Naive B cell (primary cell): ENCODE results near the gene MYH1. TPM values are rescaled to one million over a fixed set of nuclear protein-coding genes. Genes with fewer than 3 reads are reported as not detected.

Experiments used
- ATAC-seq, 2 donors: fragments of 150-1000 bp; cut with Tn5 transposase; 2 replicates each; pipeline ENCODE4 v1.10.0; 2021; ENCODE audit warnings: low read depth in 2 of 2, mild to moderate bottlenecking in 2 of 2, moderate library complexity in 2 of 2
- DNase-seq: peaks from one replicate; pipeline ENCODE4 v3.0.0; 2022
- H3K27ac Mint-ChIP-seq, 6 donors: one replicate each; pipeline ENCODE4 v1.8.0; 2020 to 2022; ENCODE audit warnings: mild to moderate bottlenecking in 6 of 6, mixed read lengths in 6 of 6, moderate library complexity in 5 of 6, inconsistent platforms in 2 of 6
- H3K27me3 Mint-ChIP-seq, 3 donors: one replicate each; pipeline ENCODE4 v1.8.0; 2021 to 2022; ENCODE audit warnings: mixed read lengths in 3 of 3, mild to moderate bottlenecking in 1 of 3
- H3K36me3 Mint-ChIP-seq, 2 donors: one replicate each; pipeline ENCODE4 v1.8.0; 2020 to 2022; ENCODE audit warnings: mixed read lengths in 2 of 2, inconsistent platforms in 1 of 2, mild to moderate bottlenecking in 1 of 2
- H3K4me1 Mint-ChIP-seq, 3 donors: one replicate each; pipeline ENCODE4 v1.8.0; 2020 to 2022; ENCODE audit warnings: mixed read lengths in 3 of 3, inconsistent platforms in 1 of 3, mild to moderate bottlenecking in 1 of 3, moderate library complexity in 1 of 3
- H3K4me3 Mint-ChIP-seq, 8 donors: one replicate each; pipeline ENCODE4 v1.8.0; 2020 to 2022; ENCODE audit warnings: mild to moderate bottlenecking in 8 of 8, mixed read lengths in 8 of 8, moderate library complexity in 8 of 8, inconsistent platforms in 2 of 8
- H3K9me3 Mint-ChIP-seq, 7 donors: one replicate each; pipeline ENCODE4 v1.8.0; 2020 to 2022; ENCODE audit warnings: mixed read lengths in 7 of 7, mild to moderate bottlenecking in 5 of 7, inconsistent platforms in 2 of 7, moderate library complexity in 1 of 7
- polyA plus RNA-seq, 6 donors: library from polyadenylated mRNA; unstranded; fragments of 300-500 nt; fragmentation: Illumina TruSeq; gene quantifications; one replicate each; pipeline ENCODE4 v1.2.3, GENCODE V29; 2021; ENCODE audit warnings: low read depth in 6 of 6

Gene MYH1
- polyA plus RNA-seq, 6 donors from 2014 or later = not detected

DNA sequence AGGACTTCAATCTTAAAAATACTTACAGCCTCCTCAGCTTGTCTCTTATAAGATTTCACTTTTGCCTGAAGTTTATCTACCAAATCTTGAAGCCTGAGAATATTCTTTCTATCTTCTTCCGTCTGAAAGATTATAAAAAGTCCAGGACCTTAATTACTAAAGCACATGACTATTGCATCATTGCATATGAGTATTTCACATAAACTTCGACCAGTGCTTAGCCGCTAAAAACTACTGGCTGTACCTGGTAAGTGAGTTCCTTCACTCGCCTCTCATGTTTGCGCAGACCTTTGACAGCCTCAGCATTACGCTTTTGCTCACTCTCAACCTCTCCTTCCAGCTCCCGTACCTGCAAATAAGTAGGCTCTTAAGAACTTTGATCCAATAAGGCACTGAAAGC, 4.7 kb upstream of the MYH1 start:
- ATAC-seq = no peak
- no peak overlapping the region for H3K27ac Mint-ChIP-seq
- no peak for DNase-seq

DNA sequence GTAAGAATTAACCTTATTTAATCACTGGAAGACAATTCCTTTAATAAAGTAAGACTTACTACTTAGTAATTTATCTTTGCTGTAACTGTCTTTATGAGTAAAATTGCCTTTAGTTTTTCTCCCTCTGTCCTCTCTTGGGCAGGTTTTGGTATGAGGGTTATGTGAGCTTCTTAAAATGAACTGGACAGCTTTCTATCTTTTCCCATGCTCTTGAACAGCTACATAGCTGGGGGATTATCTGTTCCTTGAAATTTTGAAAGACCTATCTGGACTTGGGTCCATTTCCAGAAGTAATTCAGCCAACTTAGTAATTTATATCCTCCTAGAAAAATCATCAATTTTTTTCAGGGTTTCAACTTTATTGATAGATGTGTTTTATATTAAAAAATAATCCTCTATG, 3.6 kb upstream of the MYH1 start:
- H3K36me3 Mint-ChIP-seq = peaks cover 0 to 6% of the 10 kb centered on the region in 2 donors
- peaks cover 3 to 11% (median 4%) of the 10 kb centered on the region in 7 donors for H3K9me3 Mint-ChIP-seq
- DNase-seq (no peak), ATAC-seq (no peak)
- no peak overlapping the region for H3K4me3 Mint-ChIP-seq
- no peaks in the 10 kb centered on the region for H3K4me1 Mint-ChIP-seq
- H3K27ac Mint-ChIP-seq = no peak overlapping the region
- peaks cover 8 to 17% (median 16%) of the 10 kb centered on the region in 3 donors for H3K27me3 Mint-ChIP-seq

More for the DNA sequence above, 4.7 kb upstream of the MYH1 start:
- Mint-ChIP-seq H3K4me3 (no peak overlapping the region), H3K27me3 (peaks cover 8 to 20% (median 17%) of the 10 kb centered on the region in 3 donors), H3K9me3 (peaks cover 3 to 11% (median 4%) of the 10 kb centered on the region in 7 donors), H3K36me3 (peaks cover 0 to 6% of the 10 kb centered on the region in 2 donors), H3K4me1 (no peaks in the 10 kb centered on the region)

DNA sequence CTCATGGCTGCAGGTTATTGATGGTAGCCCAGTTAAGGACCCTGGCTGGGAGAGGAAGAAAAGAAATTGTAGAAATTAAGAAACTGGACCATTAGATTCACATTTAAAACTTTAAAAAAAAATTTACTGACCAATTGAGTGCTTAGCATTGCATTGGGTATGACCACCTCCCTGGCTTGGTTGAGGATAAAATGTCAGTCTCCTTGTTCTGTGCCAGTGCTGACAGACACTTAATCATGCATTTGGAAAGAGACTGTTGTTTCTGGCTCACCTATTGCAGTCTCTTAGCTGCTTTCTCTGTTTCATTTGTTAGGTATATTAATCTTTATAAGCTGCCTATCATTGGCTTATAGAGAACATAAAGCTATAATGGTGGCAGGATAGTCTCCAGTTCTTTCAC, 1.7 kb downstream of the MYH1 start:
- Mint-ChIP-seq H3K27ac (no peak overlapping the region), H3K4me3 (no peak overlapping the region), H3K27me3 (peaks cover 8 to 22% (median 11%) of the 10 kb centered on the region in 3 donors), H3K9me3 (no peaks in the 10 kb centered on the region), H3K4me1 (no peaks in the 10 kb centered on the region), H3K36me3 (no peaks in the 10 kb centered on the region)
- ATAC-seq (no peak), DNase-seq (no peak)

DNA sequence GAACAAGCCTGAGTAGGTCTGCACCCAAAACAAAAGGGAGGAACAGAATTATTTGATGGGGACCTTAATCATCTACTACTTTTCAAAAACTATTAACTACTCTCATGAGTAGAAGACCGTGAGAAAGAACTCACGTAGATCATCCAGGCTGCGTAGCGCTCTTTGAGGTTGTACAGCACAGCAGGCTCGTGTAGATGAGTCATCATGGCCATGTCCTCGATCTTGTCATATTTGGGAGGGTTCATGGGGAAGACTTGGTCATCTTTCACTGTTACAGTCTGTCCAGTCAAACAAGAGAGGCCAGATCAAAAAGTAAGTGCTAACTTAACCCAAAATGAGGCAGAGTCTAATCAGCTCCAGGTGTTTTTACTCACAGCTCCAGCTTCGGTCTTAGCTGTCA, 2.3 kb downstream of the MYH1 start:
- H3K4me3 Mint-ChIP-seq = no peak overlapping the region
- H3K9me3 Mint-ChIP-seq = no peaks in the 10 kb centered on the region
- ATAC-seq (no peak), DNase-seq (no peak)
- H3K27ac Mint-ChIP-seq = peak overlapping the region in 1 of 6 donors; percentile 5
- no peaks in the 10 kb centered on the region for H3K36me3 Mint-ChIP-seq
- peaks cover 8 to 22% (median 8%) of the 10 kb centered on the region in 3 donors for H3K27me3 Mint-ChIP-seq
- no peaks in the 10 kb centered on the region for H3K4me1 Mint-ChIP-seq

DNA sequence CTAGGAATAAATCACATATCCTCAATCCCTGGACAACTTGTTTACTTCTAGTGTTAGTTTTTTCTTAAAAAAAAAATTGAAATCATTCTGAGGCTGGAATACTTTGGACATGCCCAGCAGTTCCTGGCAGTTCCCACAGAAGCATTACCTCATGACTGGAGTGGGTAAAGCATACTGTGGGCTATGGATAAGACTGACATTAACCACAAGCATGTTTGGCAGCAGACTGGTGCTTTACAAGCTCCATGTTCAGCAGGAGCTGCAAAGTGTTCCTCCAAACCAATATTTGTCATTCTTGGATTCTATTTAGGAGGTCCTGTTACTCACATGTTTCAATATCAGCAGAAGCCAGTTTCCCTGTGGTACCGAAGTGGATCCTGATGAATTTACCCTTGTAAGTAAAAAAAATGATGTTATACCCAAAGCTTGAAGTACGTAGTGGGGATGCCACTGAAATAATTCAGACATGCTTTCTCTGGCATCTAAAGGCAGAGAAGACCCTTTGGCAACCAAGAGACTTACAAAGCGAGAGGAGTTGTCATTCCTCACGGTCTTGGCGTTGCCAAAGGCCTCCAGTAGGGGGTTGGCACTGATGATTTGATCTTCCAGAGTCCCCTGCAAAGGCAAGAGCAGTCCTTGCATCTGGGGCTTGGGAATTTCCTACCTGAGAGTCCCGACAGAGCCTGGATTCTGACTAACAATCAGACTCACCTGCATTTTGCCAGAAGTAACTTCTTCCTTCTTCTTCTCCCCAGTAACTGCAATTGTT, 4.9 kb downstream of the MYH1 start:
- Mint-ChIP-seq H3K4me3 (no peak overlapping the region), H3K27ac (no peak overlapping the region), H3K9me3 (no peaks in the 10 kb centered on the region), H3K36me3 (no peaks in the 10 kb centered on the region), H3K27me3 (peaks cover 4 to 19% (median 8%) of the 10 kb centered on the region in 3 donors), H3K4me1 (no peaks in the 10 kb centered on the region)
- no peak for ATAC-seq
- no peak for DNase-seq

DNA sequence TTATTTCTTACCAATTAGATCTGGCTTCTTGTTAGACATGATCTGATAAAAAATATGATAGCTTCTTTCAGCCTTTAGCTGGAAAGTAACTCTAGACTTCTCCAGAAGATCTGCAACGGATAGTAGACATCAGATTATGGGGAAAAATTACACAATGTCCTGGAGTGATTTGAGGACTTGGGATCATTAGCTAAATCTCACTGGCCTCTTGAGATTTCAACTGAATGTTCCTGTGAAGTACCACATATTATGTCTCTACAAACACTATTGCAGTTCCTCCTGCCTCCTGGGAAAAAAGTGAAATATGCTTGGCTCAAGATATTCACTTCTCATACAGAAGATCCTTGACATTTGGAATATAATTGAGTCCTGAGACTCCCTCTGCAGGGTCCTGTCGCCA, 5.5 kb downstream of the MYH1 start:
- Mint-ChIP-seq H3K4me3 (no peak overlapping the region), H3K27ac (no peak overlapping the region), H3K27me3 (peaks cover under 1 to 19% (median 9%) of the 10 kb centered on the region in 3 donors), H3K9me3 (no peaks in the 10 kb centered on the region), H3K36me3 (no peaks in the 10 kb centered on the region), H3K4me1 (no peaks in the 10 kb centered on the region)
- DNase-seq = no peak
- ATAC-seq = no peak

DNA sequence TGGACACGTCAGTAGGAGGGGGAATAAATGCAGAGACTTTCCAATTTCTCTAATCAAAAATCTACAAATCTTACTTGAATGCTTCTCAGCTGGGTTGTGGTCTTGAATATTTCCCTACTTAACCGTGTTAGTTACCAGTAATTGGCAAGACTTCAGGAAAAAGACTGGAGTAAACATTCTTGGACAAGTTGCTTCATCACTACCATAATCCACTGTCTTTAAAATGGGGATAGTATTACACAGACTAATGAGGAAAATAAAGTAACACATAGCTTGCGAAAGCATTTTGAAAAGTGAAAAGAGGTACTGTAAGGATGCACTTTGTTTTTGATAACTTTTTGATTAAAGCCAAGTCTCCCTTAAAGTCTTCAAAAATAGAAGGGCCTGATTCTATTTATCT, 18.4 kb downstream of the MYH1 start:
- Mint-ChIP-seq H3K4me1 (no peaks in the 10 kb centered on the region), H3K9me3 (peaks cover 0 to 4% (median 0%) of the 10 kb centered on the region in 7 donors), H3K36me3 (no peaks in the 10 kb centered on the region), H3K27ac (no peak overlapping the region), H3K27me3 (peaks cover 14 to 21% (median 17%) of the 10 kb centered on the region in 3 donors), H3K4me3 (no peak overlapping the region)
- DNase-seq (no peak), ATAC-seq (no peak)

DNA sequence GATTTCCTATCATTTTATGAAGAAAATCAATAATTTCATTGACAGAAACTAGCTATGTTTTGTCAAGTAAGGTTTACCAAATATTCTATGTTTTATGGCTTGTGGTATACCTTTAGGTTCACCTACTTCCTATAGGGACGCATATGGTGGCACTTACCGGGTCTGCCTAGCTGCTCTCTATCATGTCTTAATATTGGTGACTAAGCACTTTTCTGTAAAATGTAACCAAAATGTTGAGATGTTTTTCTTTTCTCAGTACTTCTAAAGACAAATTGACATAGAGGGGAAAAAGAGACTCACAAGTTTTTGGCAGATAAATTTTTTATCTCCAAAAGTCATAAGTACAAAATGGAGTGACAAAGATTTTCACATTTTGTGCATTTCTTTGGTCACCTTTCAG, 26.3 kb downstream of the MYH1 start:
- DNase-seq (no peak), ATAC-seq (no peak)
- Mint-ChIP-seq H3K27me3 (peaks cover 4 to 26% (median 19%) of the 10 kb centered on the region in 3 donors), H3K4me1 (no peaks in the 10 kb centered on the region), H3K27ac (no peak overlapping the region), H3K4me3 (no peak overlapping the region), H3K9me3 (peaks cover 17 to 43% (median 33%) of the 10 kb centered on the region in 7 donors), H3K36me3 (peaks cover 17 to 19% of the 10 kb centered on the region in 2 donors)

DNA sequence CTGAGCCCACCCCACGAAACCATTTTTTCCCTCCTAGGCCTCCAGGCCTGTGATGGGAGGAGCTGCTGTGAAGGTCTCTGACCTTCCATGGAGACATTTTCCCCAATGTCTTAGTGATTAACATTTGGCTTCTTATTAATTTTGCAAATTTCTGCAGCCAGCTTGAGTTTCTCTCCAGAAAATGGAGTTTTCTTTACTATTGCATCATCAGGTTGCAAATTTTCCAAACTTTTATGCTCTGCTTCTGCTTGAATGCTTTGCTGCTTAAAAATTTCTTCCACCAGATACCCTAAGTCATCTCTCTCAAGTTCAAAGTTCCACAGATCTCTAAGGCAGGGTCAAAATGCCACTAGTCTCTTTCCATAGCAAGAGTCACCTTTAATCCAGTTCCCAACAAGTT, 36.1 kb downstream of the MYH1 start:
- ATAC-seq = no peak
- no peak for DNase-seq
- Mint-ChIP-seq H3K4me3 (no peak overlapping the region), H3K27ac (no peak overlapping the region), H3K36me3 (peaks cover 1 to 9% of the 10 kb centered on the region in 2 donors), H3K4me1 (no peaks in the 10 kb centered on the region), H3K9me3 (peaks cover 8 to 54% (median 36%) of the 10 kb centered on the region in 7 donors), H3K27me3 (no peaks in the 10 kb centered on the region)

DNA sequence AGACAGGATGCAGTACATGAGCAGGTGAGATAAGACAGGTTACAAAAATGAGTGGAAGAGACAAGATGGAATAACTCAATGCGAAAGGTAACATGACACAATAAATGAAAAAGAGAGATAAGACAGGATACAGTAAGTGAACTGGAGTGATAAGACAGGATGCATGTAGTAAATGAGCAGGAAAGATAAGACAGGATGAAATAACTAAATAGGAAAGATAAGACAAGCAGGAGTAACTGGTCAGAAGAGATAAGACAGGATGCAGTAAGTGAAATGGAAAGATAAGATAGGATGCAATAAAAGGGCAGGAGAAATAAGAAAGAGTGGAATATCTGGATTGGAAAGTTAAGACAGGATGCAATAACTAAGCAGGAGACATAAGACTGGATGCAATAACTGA, 40.6 kb downstream of the MYH1 start:
- Mint-ChIP-seq H3K27ac (no peak overlapping the region), H3K9me3 (peaks cover 0 to 13% (median 8%) of the 10 kb centered on the region in 7 donors), H3K27me3 (no peaks in the 10 kb centered on the region), H3K4me1 (no peaks in the 10 kb centered on the region), H3K4me3 (no peak overlapping the region), H3K36me3 (no peaks in the 10 kb centered on the region)
- DNase-seq (no peak), ATAC-seq (no peak)

DNA sequence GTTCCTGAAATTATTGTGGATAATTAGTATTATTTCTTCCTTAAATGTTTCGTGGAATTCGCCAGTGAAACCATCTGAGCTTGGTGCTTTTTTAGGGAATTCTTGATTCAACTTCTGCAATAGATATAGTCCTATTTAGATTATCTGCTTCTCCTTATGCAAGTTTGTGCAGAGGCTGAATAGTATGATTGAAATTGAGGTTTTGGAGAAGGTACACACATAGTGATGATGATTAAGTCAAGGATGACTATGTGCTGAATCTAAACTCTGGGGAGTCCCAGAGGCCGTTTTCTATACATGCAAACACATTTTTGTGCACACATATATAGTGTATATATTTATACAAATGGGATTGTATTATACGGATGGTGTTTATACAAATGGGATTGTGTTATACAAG, 43.8 kb downstream of the MYH1 start:
- H3K9me3 Mint-ChIP-seq = no peaks in the 10 kb centered on the region
- peaks cover 0 to 7% (median 0%) of the 10 kb centered on the region in 3 donors for H3K27me3 Mint-ChIP-seq
- no peaks in the 10 kb centered on the region for H3K36me3 Mint-ChIP-seq
- no peak overlapping the region for H3K27ac Mint-ChIP-seq
- DNase-seq = no peak
- H3K4me1 Mint-ChIP-seq = no peaks in the 10 kb centered on the region
- ATAC-seq = no peak
- H3K4me3 Mint-ChIP-seq = no peak overlapping the region

DNA sequence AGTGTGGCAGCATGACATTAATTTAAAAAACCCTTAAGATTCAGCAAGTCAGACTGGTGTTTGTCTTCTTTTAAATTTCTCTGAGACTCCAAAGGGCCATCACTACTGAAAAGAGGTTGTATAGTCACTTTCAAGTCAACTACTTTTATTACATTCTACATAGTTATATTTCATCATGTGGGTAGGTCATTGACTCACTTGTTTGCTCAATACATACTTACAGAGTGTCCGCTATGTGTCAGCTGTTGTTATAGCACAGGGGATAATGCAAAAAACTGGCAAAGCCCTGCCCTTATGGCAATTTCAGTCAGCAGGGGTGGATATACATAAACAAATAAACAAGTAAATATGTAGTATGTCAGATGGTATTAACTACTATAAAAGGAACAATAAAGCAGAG, 46.5 kb downstream of the MYH1 start:
- Mint-ChIP-seq H3K36me3 (no peaks in the 10 kb centered on the region), H3K27me3 (peaks cover 0 to 10% (median 0%) of the 10 kb centered on the region in 3 donors)
- ATAC-seq = no peak

DNA sequence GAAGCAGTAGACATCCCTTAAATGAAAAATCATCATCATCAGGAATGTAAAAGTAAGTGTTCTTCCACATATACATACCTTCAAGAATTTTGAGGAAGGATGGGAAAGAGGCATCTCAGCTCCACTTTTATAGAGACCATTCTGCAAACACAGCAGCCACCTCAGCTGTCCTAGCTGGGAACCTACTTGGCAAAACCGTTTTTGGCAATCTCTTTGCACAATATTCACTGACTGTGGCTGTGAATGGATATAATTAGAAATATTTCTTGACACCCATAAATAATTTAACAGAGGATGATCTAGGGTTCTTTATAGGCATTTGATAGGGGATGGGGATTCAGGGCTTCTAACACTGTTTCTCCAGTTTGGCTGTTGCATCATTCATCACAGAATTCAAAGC, 48.9 kb downstream of the MYH1 start, which contains the start of gene MYH4:
Gene MYH4 (minus strand): TSS at position 101 of the 400 bp plus-strand sequence. CDS start 2,814 bp downstream, outside the sequence.
- Mint-ChIP-seq H3K4me3 (no peak within 1 kb of the TSS), H3K27ac (no peak within 1 kb of the TSS), H3K4me1 (no peaks in the 10 kb centered on the region), H3K9me3 (peaks cover 0 to 5% (median 1%) of the 10 kb centered on the region in 7 donors), H3K27me3 (peaks cover 0 to 12% (median 11%) of the 10 kb centered on the region in 3 donors), H3K36me3 (no peaks in the 10 kb centered on the region)
- no peak for ATAC-seq
- DNase-seq = no peak

More for the DNA sequence above, 46.5 kb downstream of the MYH1 start:
- Mint-ChIP-seq H3K9me3 (peaks cover 0 to 1% (median 0%) of the 10 kb centered on the region in 7 donors), H3K4me3 (no peak overlapping the region), H3K4me1 (no peaks in the 10 kb centered on the region), H3K27ac (no peak overlapping the region)
- no peak for DNase-seq

DNA sequence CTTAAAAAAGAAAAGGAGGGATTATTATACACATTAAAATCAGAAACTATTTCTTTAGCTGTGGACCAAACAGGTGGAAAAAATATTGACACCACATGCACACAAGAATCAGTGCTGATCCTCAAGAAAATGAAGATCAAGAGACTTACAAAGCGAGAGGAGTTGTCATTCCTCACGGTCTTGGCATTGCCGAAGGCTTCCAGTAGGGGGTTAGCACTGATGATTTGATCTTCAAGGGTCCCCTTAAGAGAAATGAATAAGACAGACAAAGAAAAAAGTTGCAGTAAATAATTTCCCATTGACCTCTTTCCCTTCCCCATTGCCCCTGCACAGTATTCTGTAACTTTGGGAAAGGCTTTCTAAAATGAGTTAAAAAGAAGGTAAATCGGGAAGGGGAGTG, 54.9 kb downstream of the MYH1 start:
- H3K36me3 Mint-ChIP-seq = no peaks in the 10 kb centered on the region
- peaks cover 18 to 43% (median 25%) of the 10 kb centered on the region in 3 donors for H3K27me3 Mint-ChIP-seq
- no peak overlapping the region for H3K27ac Mint-ChIP-seq
- no peak for ATAC-seq
- DNase-seq = no peak
- no peak overlapping the region for H3K4me3 Mint-ChIP-seq
- H3K9me3 Mint-ChIP-seq = peaks cover 0 to 15% (median 5%) of the 10 kb centered on the region in 7 donors
- H3K4me1 Mint-ChIP-seq = no peaks in the 10 kb centered on the region
